GM12892 (cell line): Measurements from ENCODE around the gene DCDC1.

Experiments used
- POLR2A ChIP-seq: IDR thresholded peaks from 2 replicates; pipeline ENCODE4 v1.6.1; 2011; ENCODE audit warnings: low read depth, low read length, control low read depth
- POLR2AphosphoS5 ChIP-seq: IDR thresholded peaks from 2 replicates; pipeline ENCODE4 v1.6.1; 2011; ENCODE audit warnings: low read depth, low read length, control low read depth
- TAF1 ChIP-seq: IDR thresholded peaks from 2 replicates; pipeline ENCODE4 v1.6.1; 2011; ENCODE audit warnings: low read depth, mild to moderate bottlenecking, control low read depth, low read length, borderline replicate concordance

GRCh38 chr11:30830681-30831080 lies 538.9 kb downstream of the DCDC1 start:
- TF ChIP-seq POLR2AphosphoS5: no peak
- TF ChIP-seq TAF1: no peak
- TF ChIP-seq POLR2A: no peak
